ENCODE data around the gene BAIAP2. TPM values are rescaled to one million over a fixed set of nuclear protein-coding genes. Genes with fewer than 3 reads are reported as not detected.
A peak's percentile ranks its signal among the peaks of the same experiment; 100 is the strongest.

Gene BAIAP2
- total RNA-seq, 1 donor from 2014 or later: 48.7 TPM

GRCh38 chr17:81054881-81055370, 20.0 kb downstream of the BAIAP2 start:
- H3K36me3 ChIP-seq (ENCODE audit: control insufficient read depth, insufficient read depth, low read length): peaks cover 28% of the 10 kb centered on the region
- FAIRE-seq (no peak), DNase-seq (ENCODE audit: low read depth) (no peak)
- H3K27me3 ChIP-seq (ENCODE audit: control insufficient read depth, insufficient read depth, low read length): no peaks in the 10 kb centered on the region
- no peak overlapping the region for H3K4me3 ChIP-seq (ENCODE audit: low read depth, low read length)
- TF ChIP-seq CTCF (IDR thresholded peaks at IDR 0.05; ENCODE audit: insufficient read depth, low read length, severe bottlenecking): no peak

GRCh38 chr17:81056312-81056711, 21.4 kb downstream of the BAIAP2 start:
- Histone ChIP-seq H3K4me3 (ENCODE audit: low read depth, low read length) (no peak overlapping the region), H3K27me3 (ENCODE audit: control insufficient read depth, insufficient read depth, low read length) (no peaks in the 10 kb centered on the region), H3K36me3 (ENCODE audit: control insufficient read depth, insufficient read depth, low read length) (peaks cover 32% of the 10 kb centered on the region)
- no peak for DNase-seq (ENCODE audit: low read depth)
- no peak for FAIRE-seq
- no peak for TF ChIP-seq CTCF (IDR thresholded peaks at IDR 0.05; ENCODE audit: insufficient read depth, low read length, severe bottlenecking)

GRCh38 chr17:81057079-81057730, 22.3 kb downstream of the BAIAP2 start:
- TF ChIP-seq CTCF (IDR thresholded peaks at IDR 0.05; ENCODE audit: insufficient read depth, low read length, severe bottlenecking): peak; percentile 14
- peak; percentile 79 for DNase-seq (ENCODE audit: low read depth)
- H3K36me3 ChIP-seq (ENCODE audit: control insufficient read depth, insufficient read depth, low read length): peaks cover 31% of the 10 kb centered on the region
- H3K27me3 ChIP-seq (ENCODE audit: control insufficient read depth, insufficient read depth, low read length): no peaks in the 10 kb centered on the region
- peak; percentile 93 for FAIRE-seq
- H3K4me3 ChIP-seq (ENCODE audit: low read depth, low read length): no peak overlapping the region

- TF ChIP-seq CTCF (IDR thresholded peaks at IDR 0.05; ENCODE audit: insufficient read depth, low read length, severe bottlenecking): no peak
- Histone ChIP-seq H3K4me3 (ENCODE audit: low read depth, low read length) (no peak overlapping the region), H3K27me3 (ENCODE audit: control insufficient read depth, insufficient read depth, low read length) (no peaks in the 10 kb centered on the region), H3K36me3 (ENCODE audit: control insufficient read depth, insufficient read depth, low read length) (peaks cover 30% of the 10 kb centered on the region)
- FAIRE-seq (no peak), DNase-seq (ENCODE audit: low read depth) (no peak)
Observed at GRCh38 chr17:81057777-81058176, 22.8 kb downstream of the BAIAP2 start.

GRCh38 chr17:81058263-81058871, 23.4 kb downstream of the BAIAP2 start:
- peak; percentile 60 for FAIRE-seq
- Histone ChIP-seq H3K36me3 (ENCODE audit: control insufficient read depth, insufficient read depth, low read length) (peaks cover 31% of the 10 kb centered on the region), H3K27me3 (ENCODE audit: control insufficient read depth, insufficient read depth, low read length) (no peaks in the 10 kb centered on the region), H3K4me3 (ENCODE audit: low read depth, low read length) (no peak overlapping the region)
- TF ChIP-seq CTCF (IDR thresholded peaks at IDR 0.05; ENCODE audit: insufficient read depth, low read length, severe bottlenecking): no peak
- DNase-seq (ENCODE audit: low read depth): no peak

Data from bronchial epithelial cell (primary cell).